ENCODE measurements around the gene ACVR2B.

DNA sequence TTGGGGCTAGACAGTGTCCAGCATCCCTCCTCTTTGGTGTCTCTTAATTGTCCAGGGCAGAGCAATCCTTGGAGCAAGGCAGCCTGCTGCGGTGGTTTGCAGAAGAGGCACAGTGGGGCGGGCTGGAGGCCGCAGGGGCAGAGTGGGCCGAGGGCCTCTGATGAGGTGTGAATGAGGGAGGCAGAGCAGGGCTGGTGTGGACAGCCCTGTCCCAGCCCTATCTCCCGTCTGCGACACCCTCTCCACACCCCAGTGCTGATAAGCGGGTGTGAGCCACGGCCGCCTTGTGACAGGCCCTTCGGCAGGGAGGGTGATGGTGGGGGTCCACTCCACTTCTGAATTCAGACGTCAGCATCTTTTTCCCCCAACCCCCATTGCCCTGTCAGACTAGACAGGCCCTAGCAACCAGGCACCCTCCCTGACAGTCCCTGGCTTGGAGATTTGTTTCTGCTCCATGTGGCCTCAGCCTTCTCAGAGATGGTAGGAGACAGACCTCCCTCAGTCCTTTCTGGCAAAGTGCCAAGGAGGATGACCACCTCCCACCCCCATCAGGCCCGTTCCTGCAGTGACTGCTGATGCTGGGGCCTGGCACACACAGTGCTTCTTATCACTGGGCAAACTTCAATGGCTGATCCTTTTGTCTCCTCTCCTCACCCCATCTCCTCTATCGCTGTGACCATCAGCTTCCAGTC is 79.7 kb downstream of the ACVR2B start:
- TF ChIP-seq, protein P1, sequence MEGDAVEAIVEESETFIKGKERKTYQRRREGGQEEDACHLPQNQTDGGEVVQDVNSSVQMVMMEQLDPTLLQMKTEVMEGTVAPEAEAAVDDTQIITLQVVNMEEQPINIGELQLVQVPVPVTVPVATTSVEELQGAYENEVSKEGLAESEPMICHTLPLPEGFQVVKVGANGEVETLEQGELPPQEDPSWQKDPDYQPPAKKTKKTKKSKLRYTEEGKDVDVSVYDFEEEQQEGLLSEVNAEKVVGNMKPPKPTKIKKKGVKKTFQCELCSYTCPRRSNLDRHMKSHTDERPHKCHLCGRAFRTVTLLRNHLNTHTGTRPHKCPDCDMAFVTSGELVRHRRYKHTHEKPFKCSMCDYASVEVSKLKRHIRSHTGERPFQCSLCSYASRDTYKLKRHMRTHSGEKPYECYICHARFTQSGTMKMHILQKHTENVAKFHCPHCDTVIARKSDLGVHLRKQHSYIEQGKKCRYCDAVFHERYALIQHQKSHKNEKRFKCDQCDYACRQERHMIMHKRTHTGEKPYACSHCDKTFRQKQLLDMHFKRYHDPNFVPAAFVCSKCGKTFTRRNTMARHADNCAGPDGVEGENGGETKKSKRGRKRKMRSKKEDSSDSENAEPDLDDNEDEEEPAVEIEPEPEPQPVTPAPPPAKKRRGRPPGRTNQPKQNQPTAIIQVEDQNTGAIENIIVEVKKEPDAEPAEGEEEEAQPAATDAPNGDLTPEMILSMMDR (IDR thresholded peaks at IDR 0.05; ENCODE audit: poor library complexity, severe bottlenecking) = no peak
- no peak for TF ChIP-seq SMC3 (conservative IDR thresholded peaks at IDR 0.05; ENCODE audit: poor library complexity)
- TF ChIP-seq, protein P2, sequence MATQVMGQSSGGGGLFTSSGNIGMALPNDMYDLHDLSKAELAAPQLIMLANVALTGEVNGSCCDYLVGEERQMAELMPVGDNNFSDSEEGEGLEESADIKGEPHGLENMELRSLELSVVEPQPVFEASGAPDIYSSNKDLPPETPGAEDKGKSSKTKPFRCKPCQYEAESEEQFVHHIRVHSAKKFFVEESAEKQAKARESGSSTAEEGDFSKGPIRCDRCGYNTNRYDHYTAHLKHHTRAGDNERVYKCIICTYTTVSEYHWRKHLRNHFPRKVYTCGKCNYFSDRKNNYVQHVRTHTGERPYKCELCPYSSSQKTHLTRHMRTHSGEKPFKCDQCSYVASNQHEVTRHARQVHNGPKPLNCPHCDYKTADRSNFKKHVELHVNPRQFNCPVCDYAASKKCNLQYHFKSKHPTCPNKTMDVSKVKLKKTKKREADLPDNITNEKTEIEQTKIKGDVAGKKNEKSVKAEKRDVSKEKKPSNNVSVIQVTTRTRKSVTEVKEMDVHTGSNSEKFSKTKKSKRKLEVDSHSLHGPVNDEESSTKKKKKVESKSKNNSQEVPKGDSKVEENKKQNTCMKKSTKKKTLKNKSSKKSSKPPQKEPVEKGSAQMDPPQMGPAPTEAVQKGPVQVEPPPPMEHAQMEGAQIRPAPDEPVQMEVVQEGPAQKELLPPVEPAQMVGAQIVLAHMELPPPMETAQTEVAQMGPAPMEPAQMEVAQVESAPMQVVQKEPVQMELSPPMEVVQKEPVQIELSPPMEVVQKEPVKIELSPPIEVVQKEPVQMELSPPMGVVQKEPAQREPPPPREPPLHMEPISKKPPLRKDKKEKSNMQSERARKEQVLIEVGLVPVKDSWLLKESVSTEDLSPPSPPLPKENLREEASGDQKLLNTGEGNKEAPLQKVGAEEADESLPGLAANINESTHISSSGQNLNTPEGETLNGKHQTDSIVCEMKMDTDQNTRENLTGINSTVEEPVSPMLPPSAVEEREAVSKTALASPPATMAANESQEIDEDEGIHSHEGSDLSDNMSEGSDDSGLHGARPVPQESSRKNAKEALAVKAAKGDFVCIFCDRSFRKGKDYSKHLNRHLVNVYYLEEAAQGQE (IDR thresholded peaks at IDR 0.05; ENCODE audit: borderline replicate concordance) = no peak
- TF ChIP-seq POLR2AphosphoS5 (IDR thresholded peaks at IDR 0.05) = no peak
